Measurements from ENCODE around the gene LMBRD2.
A peak's percentile ranks its signal among the peaks of the same experiment; 100 is the strongest.

Gene LMBRD2

DNA sequence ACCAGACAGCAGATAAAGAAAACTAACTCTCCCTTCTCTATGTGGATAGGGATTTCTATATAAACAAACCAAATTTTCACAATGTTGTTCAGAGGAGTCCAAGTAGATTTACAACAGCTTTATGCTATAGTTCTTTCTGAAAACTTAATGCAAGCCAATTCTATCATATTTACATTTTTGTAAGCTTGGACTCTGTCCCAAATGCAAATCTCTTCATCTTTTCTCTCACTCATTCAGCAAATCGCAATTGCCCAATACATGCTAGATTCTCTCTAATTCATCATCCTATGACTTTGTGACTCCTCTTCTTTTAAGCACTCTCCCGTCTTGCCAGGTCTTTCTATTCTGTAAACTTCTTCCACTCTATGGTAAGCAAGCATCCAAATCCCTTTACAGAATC lies 45.9 kb downstream of the LMBRD2 start:
- DNase-seq (ENCODE audit: low read depth), result peak; percentile 15

DNA sequence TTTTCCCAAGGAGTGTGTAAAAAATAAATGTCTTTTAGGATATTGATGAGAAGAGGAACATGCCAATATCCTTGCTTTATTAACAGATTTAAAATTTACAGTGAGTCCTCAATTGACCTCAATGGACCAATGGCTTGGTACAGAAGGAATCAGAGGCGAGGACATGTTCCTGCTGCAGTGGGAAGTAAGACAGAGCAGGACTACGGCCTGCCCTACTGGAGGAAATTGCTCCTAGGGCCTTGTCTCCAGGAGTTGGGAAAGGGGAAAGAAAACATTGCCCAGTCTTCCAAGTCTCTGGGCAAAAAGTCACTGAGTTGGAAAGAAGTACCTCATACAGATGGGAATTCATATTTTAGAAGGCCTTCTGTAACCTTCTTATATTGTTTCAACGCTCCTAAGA lies 51.9 kb downstream of the LMBRD2 start:
- DNase-seq (ENCODE audit: low read depth), result no peak

- DNase-seq (ENCODE audit: low read depth), result no peak
Observed at GRCh38 chr5:36096486-36096885, 55.2 kb downstream of the LMBRD2 start.

GRCh38 chr5:36089989-36090388 lies 61.7 kb downstream of the LMBRD2 start:
- peak; percentile 25 for DNase-seq (ENCODE audit: low read depth)

- DNase-seq (ENCODE audit: low read depth), result peak; percentile 50
Observed at GRCh38 chr5:36079200-36079781, 72.4 kb downstream of the LMBRD2 start.

GRCh38 chr5:36078430-36078829 lies 73.3 kb downstream of the LMBRD2 start:
- no peak for DNase-seq (ENCODE audit: low read depth)

DNA sequence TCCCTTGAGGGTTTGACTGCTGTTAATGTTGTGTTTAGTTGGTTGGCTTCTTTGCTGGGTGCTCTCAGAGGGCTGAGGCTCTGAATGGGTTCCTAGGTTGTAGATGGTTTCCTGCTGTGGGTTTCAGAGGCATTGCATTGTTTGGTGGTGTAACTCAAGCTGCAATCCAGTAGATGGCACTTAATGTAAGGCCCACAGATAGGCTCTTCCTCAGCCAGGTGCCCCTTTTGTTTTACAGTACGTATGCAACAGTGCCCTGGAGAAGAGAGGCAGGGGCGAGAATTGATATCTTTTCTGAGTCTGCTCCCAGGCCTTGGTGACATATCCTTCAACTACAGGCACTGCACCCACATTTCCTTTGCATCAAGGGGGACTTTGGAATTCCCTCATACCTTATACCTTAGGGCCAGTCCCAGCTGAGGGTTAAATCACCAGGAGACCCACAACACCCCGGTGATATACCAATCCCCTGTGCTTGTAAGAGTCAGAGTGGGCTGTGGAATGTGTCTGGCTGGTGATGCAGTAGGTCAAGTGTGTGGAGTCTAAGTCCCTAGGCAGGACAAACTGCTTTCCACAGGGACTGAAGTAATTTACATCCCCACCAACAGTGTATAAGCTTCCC lies 78.0 kb downstream of the LMBRD2 start:
- DNase-seq (ENCODE audit: low read depth), result no peak

DNA sequence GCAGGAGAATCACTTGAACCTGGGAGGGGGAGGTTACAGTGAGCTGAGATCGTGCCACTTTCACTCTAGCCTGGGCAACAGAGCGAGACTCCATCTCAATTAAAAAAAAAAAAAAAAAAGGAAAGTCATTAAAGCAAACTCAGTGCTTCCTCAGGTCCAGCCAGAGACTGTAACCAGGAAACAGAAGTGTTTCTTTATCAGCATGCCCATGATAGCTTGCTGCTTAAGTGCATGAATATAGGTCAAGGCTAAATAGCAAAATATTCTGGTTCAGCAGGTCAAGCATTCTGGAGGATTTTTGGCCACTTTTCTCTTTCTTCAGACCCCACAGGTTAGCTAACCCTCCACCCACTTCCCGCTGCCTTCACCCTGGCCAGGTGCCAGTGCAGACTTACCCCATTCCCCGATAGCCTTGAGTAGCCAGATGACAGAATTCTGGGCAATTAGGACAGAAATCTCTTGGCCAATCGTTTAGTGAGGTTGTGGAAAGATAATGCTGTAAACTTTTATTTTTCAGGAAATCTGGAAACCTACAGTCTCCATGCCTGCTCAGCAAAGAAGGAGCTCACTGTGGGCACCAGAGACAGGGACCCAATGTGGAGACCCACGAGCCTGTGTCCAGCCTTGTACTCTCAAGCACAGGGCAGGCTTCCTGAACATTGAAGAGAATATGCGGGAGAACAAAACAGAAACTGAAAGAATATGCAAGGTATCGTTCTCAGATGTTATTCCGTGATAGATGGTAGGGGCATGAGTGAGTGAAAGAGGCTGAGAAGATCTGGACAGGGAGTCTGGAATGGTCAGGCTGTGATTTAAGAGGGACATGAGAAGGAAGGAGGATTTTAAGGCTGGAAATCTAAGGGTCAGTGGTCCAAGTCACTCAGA lies 80.8 kb downstream of the LMBRD2 start:
- no peak for DNase-seq (ENCODE audit: low read depth)

- DNase-seq (ENCODE audit: low read depth), result no peak
Observed at GRCh38 chr5:36068751-36069281, 82.9 kb downstream of the LMBRD2 start.

DNA sequence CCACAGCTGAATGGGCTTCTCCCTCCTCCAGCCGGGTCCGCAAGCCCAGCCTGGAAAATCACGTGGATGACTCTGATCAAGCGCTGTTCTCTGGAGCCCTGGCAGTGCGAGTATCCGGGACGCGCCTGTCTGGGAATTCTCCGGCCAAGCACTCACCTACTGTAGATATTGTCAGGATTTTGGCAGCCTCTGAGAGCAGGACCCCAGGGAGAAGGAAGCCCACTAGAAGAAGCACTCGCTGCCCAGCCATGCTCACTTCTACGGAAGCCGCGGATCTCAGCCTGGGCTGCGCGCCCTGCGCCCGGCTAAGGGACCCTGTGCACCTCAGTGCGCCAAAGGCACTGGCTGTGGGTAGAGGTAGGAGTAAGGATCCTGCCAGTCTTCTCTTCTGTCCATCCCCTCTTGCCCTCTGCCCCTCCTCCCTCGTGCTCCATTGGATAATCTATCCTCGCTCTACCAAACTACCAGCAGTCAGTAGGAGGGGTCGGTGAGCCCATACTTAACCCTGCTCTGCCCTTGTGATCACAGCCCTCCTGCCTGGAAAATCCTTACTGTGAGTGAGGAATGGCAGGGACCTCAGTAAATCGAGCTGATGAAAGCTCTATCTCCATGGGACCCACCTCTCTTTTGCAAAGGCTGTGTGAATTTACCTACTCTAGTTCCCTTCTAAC lies 85.0 kb downstream of the LMBRD2 start, which contains the start of gene UGT3A2:
UGT3A2 (minus strand) TSS at position 343 of the 671 bp plus-strand sequence; CDS start at position 250, 93 bp downstream.
- no peak for DNase-seq (ENCODE audit: low read depth)

DNA sequence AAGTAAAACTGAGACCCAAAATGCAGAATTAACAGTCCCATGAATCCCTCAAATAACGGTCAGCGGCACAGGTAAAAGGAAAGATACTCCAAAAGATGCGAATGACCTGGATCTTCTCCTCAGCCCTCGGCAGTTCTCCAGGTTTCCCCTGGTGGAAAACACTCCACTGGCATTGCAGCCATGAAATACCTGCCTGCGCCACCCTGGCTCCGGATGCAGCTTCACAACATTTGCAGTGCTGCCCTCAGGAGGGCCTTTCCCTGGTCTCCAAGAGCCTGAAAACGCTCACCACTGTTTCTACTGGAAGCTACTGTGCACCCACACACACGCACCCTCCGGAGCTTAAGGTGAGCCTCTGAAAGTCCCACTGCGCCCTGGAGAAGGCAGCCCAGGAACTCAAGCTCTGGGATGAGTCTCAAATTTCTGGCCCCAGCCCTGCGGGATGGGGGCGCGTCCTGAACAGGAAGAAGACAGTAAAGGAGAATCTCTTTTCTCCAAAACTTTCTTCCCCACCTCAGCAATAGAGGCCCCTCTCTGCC lies 85.6 kb downstream of the LMBRD2 start:
- DNase-seq (ENCODE audit: low read depth), result no peak

GRCh38 chr5:36060420-36060887 lies 91.2 kb downstream of the LMBRD2 start:
- DNase-seq (ENCODE audit: low read depth), result no peak

- DNase-seq (ENCODE audit: low read depth), result no peak
Observed at GRCh38 chr5:36059571-36060419, 91.9 kb downstream of the LMBRD2 start.

- DNase-seq (ENCODE audit: low read depth), result no peak
Observed at GRCh38 chr5:36058776-36059175, 92.9 kb downstream of the LMBRD2 start.

- no peak for DNase-seq (ENCODE audit: low read depth)
Observed at GRCh38 chr5:36057386-36057785, 94.3 kb downstream of the LMBRD2 start.

- DNase-seq (ENCODE audit: low read depth), result no peak
Observed at GRCh38 chr5:36056422-36056821, 95.3 kb downstream of the LMBRD2 start.

GRCh38 chr5:36055984-36056383 lies 95.7 kb downstream of the LMBRD2 start:
- DNase-seq (ENCODE audit: low read depth), result no peak

DNA sequence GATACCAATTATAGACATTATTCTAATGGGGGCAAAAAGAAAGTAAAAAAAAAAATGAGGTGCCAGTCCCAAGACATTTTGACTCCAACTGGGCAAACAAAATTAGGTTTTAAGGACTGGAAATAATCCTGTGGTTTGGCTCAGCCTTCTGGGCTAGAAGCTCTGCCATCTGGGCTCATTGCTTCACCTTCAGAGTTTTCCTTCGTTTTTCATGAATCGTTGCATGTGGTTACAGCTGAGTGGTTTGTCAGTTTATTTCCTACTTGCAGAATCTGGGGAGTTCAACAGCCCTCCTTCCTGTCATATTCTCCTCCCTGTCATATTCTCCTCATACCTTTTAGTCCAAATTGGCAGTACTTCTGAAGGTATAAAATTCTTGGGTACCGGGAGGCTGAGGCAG lies 97.0 kb downstream of the LMBRD2 start:
- DNase-seq (ENCODE audit: low read depth), result no peak

GRCh38 chr5:36052538-36052937 lies 99.1 kb downstream of the LMBRD2 start:
- DNase-seq (ENCODE audit: low read depth), result no peak

DNA sequence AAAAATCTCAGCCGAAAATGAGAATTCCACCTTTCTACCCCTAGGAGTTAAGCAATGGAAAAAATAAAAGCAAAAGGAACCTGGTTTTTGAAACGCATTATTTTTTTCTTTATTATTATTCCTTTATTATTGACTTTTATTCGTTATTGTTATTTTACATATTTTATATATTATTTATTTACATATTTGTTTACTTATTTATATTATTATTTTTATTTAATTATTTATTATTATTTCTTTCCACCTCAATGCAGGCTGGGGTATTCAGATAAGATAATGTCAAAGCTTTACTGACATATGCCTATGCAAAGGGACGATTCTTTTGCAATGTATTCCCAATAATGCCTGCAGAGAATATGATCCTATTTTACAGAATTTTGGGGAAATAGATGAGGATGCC lies 101.7 kb downstream of the LMBRD2 start:
- DNase-seq (ENCODE audit: low read depth), result no peak

Data from amniotic epithelial cell (primary cell).